ENCODE measurements around the gene C19orf53.
"Not testable (repeated sequence)": the region's sequence is repeated elsewhere in the genome, so short reads cannot be mapped to it uniquely, and the experiment has no call there.

GRCh38 chr19:13779794-13780193 is 5.5 kb downstream of the C19orf53 start:
- TF ChIP-seq POLR2AphosphoS5 (IDR thresholded peaks at IDR 0.05; ENCODE audit: borderline replicate concordance, low read depth, low read length); EZH2 (IDR thresholded peaks at IDR 0.05): not testable (repeated sequence)

Measured in SK-N-MC (cell line).